ENCODE results near the gene SPATA13.

DNA sequence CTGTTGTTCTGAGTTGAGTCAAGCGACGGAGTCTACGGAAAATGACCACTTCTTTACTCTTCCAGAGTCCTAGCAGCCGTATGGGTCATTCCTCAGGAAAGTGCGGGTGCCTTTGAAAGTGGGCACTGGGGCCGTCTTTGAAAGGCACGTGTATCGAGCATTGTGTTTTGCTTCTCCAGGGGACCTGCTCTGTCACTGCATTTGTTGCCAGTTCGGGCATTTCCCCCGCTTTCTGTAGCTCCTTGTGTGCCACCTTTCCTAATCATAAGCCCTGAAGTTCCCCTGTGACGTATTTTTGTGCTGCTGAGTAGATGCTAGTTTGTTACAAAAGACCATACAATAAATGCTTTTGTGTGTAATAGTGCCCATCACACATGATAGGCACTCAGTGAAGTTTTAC, 24.4 kb downstream of the SPATA13 start:
- TF ChIP-seq TCF12 (IDR thresholded peaks at IDR 0.05; ENCODE audit: low read depth): no peak
- no peak for TF ChIP-seq TEAD4 (IDR thresholded peaks at IDR 0.05)
- TF ChIP-seq CEBPB (IDR thresholded peaks at IDR 0.05): no peak
